ENCODE results near the gene ESYT3.
"Not testable (repeated sequence)": the region's sequence is repeated elsewhere in the genome, so short reads cannot be mapped to it uniquely, and the experiment has no call there.

The ESYT3 gene

GRCh38 chr3:138461896-138462295, 27.5 kb downstream of the ESYT3 start:
- DNase-seq, result no peak

- peak in 1 of 2 experiments; percentile 31 for DNase-seq
These were observed 29.5 kb downstream of the ESYT3 start for GRCh38 chr3:138463724-138464490.

- no peak for DNase-seq
These were observed 30.1 kb downstream of the ESYT3 start for GRCh38 chr3:138464491-138464860.

GRCh38 chr3:138465451-138465850, 31.0 kb downstream of the ESYT3 start:
- DNase-seq, result no peak

GRCh38 chr3:138465925-138466324, 31.5 kb downstream of the ESYT3 start:
- DNase-seq, result no peak

GRCh38 chr3:138467931-138468330, 33.5 kb downstream of the ESYT3 start:
- DNase-seq, result no peak

GRCh38 chr3:138468451-138468850, 34.0 kb downstream of the ESYT3 start:
- no peak for DNase-seq

GRCh38 chr3:138468886-138469285, 34.5 kb downstream of the ESYT3 start:
- no peak for DNase-seq

- DNase-seq, result no peak
These were observed 35.5 kb downstream of the ESYT3 start for GRCh38 chr3:138469874-138470273.

- DNase-seq, result no peak
These were observed 36.3 kb downstream of the ESYT3 start for GRCh38 chr3:138470687-138471086.

- no peak for DNase-seq
These were observed 37.1 kb downstream of the ESYT3 start for GRCh38 chr3:138471481-138471880.

- no peak for DNase-seq
These were observed 37.9 kb downstream of the ESYT3 start for GRCh38 chr3:138472141-138472825.

GRCh38 chr3:138473391-138473790, 39.0 kb downstream of the ESYT3 start:
- no peak for DNase-seq

GRCh38 chr3:138474163-138474562, 39.7 kb downstream of the ESYT3 start:
- DNase-seq, result no peak

- DNase-seq, result no peak
These were observed 42.1 kb downstream of the ESYT3 start for GRCh38 chr3:138476526-138476925.

GRCh38 chr3:138477120-138477519, 42.7 kb downstream of the ESYT3 start:
- no peak for DNase-seq

- DNase-seq, result no peak
These were observed 43.4 kb downstream of the ESYT3 start for GRCh38 chr3:138477801-138478200.

- peak; percentile 13 to 66 for DNase-seq
These were observed 45.0 kb downstream of the ESYT3 start for GRCh38 chr3:138479438-138479863.

- not testable (repeated sequence) for DNase-seq
These were observed 50.3 kb downstream of the ESYT3 start for GRCh38 chr3:138484672-138485071.

GRCh38 chr3:138486580-138486979, 52.2 kb downstream of the ESYT3 start:
- not testable (repeated sequence) for DNase-seq

- DNase-seq, result peak in 1 of 2 experiments; percentile 20
These were observed 57.6 kb downstream of the ESYT3 start for GRCh38 chr3:138491971-138492370.

GRCh38 chr3:138492980-138493675, 58.7 kb downstream of the ESYT3 start:
- no peak for DNase-seq

- DNase-seq, result peak in 1 of 2 experiments; percentile 27
These were observed 59.6 kb downstream of the ESYT3 start for GRCh38 chr3:138493804-138494606.

Data from NCI-H446 (cell line).